ENCODE data around the gene LZTS2.

- TF ChIP-seq ARNT (IDR thresholded peaks at IDR 0.05) (no peak), FOXM1 (IDR thresholded peaks at IDR 0.05; ENCODE audit: borderline replicate concordance) (0 out of 2 replicates have a peak, but pooled peaks have one; percentile 39), BHLHE40 (IDR thresholded peaks at IDR 0.05; ENCODE audit: borderline replicate concordance) (no peak), ZNF384 (IDR thresholded peaks at IDR 0.05) (no peak)
Measured at GRCh38 chr10:100999742-101000126, at the start of gene LZTS2.

Data from HEK293T (cell line).